Midbrain (tissue), 1 donor: ENCODE data around the gene PITPNB.

ENCODE experiments used
- DNase-seq: peaks from one replicate; lab custom pipeline; 2025; lab: John Stamatoyannopoulos, UW

Gene PITPNB

GRCh38 chr22:27859336-27859735 is 59.7 kb downstream of the PITPNB start:
- DNase-seq, result no peak

- no peak for DNase-seq
These were observed 60.4 kb downstream of the PITPNB start for GRCh38 chr22:27858626-27859025.

- no peak for DNase-seq
These were observed 61.6 kb downstream of the PITPNB start for GRCh38 chr22:27857443-27857842.

GRCh38 chr22:27856386-27856785 is 62.7 kb downstream of the PITPNB start:
- no peak for DNase-seq

- no peak for DNase-seq
These were observed 65.6 kb downstream of the PITPNB start for GRCh38 chr22:27853424-27853823.

- no peak for DNase-seq
These were observed 66.9 kb downstream of the PITPNB start for GRCh38 chr22:27851974-27852746.

- no peak for DNase-seq
These were observed 69.0 kb downstream of the PITPNB start for GRCh38 chr22:27850000-27850521.

GRCh38 chr22:27848005-27848404 is 71.1 kb downstream of the PITPNB start:
- no peak for DNase-seq

- DNase-seq, result no peak
These were observed 72.1 kb downstream of the PITPNB start for GRCh38 chr22:27846910-27847309.

- no peak for DNase-seq
These were observed 72.8 kb downstream of the PITPNB start for GRCh38 chr22:27846248-27846757.

- DNase-seq, result no peak
These were observed 73.4 kb downstream of the PITPNB start for GRCh38 chr22:27845644-27846043.

GRCh38 chr22:27844656-27845591 is 74.1 kb downstream of the PITPNB start:
- DNase-seq, result no peak

- no peak for DNase-seq
These were observed 74.8 kb downstream of the PITPNB start for GRCh38 chr22:27844256-27844655.

GRCh38 chr22:27843441-27843840 is 75.6 kb downstream of the PITPNB start:
- no peak for DNase-seq

- no peak for DNase-seq
These were observed 76.2 kb downstream of the PITPNB start for GRCh38 chr22:27842669-27843431.

GRCh38 chr22:27842201-27842600 is 76.9 kb downstream of the PITPNB start:
- DNase-seq, result no peak

GRCh38 chr22:27840436-27840835 is 78.6 kb downstream of the PITPNB start:
- no peak for DNase-seq

- no peak for DNase-seq
These were observed 79.9 kb downstream of the PITPNB start for GRCh38 chr22:27839057-27839660.

GRCh38 chr22:27836181-27836580 is 82.9 kb downstream of the PITPNB start:
- no peak for DNase-seq

GRCh38 chr22:27835446-27835845 is 83.6 kb downstream of the PITPNB start:
- no peak for DNase-seq
